Activated gamma-delta T cell treated with Interleukin-2 at 50 U/mL for 16 hours (primary cell): Measurements from ENCODE around the gene PTPRM.

ENCODE experiments used
- DNase-seq: peaks from one replicate; pipeline ENCODE4 v3.0.0-alpha.2; 2020

Gene PTPRM

GRCh38 chr18:7600528-7601245, 33.6 kb downstream of the PTPRM start:
- no peak for DNase-seq

- DNase-seq, result no peak
These were observed 34.1 kb downstream of the PTPRM start for GRCh38 chr18:7601246-7601615.

- DNase-seq, result no peak
These were observed 34.8 kb downstream of the PTPRM start for GRCh38 chr18:7601936-7602335.

- no peak for DNase-seq
These were observed 36.3 kb downstream of the PTPRM start for GRCh38 chr18:7603259-7604000.

- no peak for DNase-seq
These were observed 37.2 kb downstream of the PTPRM start for GRCh38 chr18:7604361-7604760.

- no peak for DNase-seq
These were observed 38.6 kb downstream of the PTPRM start for GRCh38 chr18:7605705-7606104.

GRCh38 chr18:7607540-7608173, 40.5 kb downstream of the PTPRM start:
- DNase-seq, result no peak

GRCh38 chr18:7608174-7608550, 41.0 kb downstream of the PTPRM start:
- DNase-seq, result no peak

- no peak for DNase-seq
These were observed 41.7 kb downstream of the PTPRM start for GRCh38 chr18:7608781-7609201.

GRCh38 chr18:7609617-7610016, 42.5 kb downstream of the PTPRM start:
- no peak for DNase-seq

- DNase-seq, result no peak
These were observed 46.9 kb downstream of the PTPRM start for GRCh38 chr18:7614042-7614441.

GRCh38 chr18:7615840-7616239, 48.7 kb downstream of the PTPRM start:
- DNase-seq, result no peak

- DNase-seq, result no peak
These were observed 49.5 kb downstream of the PTPRM start for GRCh38 chr18:7616661-7617060.

- DNase-seq, result no peak
These were observed 50.8 kb downstream of the PTPRM start for GRCh38 chr18:7617738-7618422.

GRCh38 chr18:7618891-7619442, 51.9 kb downstream of the PTPRM start:
- no peak for DNase-seq

GRCh38 chr18:7619676-7620075, 52.6 kb downstream of the PTPRM start:
- no peak for DNase-seq

- no peak for DNase-seq
These were observed 55.6 kb downstream of the PTPRM start for GRCh38 chr18:7622721-7623120.

GRCh38 chr18:7623681-7624080, 56.6 kb downstream of the PTPRM start:
- no peak for DNase-seq

- no peak for DNase-seq
These were observed 57.6 kb downstream of the PTPRM start for GRCh38 chr18:7624697-7625096.

- DNase-seq, result no peak
These were observed 59.2 kb downstream of the PTPRM start for GRCh38 chr18:7626175-7626921.

- no peak for DNase-seq
These were observed 59.9 kb downstream of the PTPRM start for GRCh38 chr18:7626922-7627440.

GRCh38 chr18:7629416-7629815, 62.3 kb downstream of the PTPRM start:
- no peak for DNase-seq
